Right atrium auricular region (tissue), 2 donors: Measurements from ENCODE around the gene SLC22A15. TPM values are rescaled to one million over a fixed set of nuclear protein-coding genes. Genes with fewer than 3 reads are reported as not detected.

Experiments
- DNase-seq: peaks from one replicate; pipeline ENCODE4 v3.0.0-alpha.2; 2019; ENCODE audit warnings: low spot score
- H3K27ac ChIP-seq, 2 donors: fragments of 200-600 bp; sonication (generic); 1 replicate in 1 of 2; 2 replicates in 1 of 2; pipeline ENCODE4 v1.5.1; 2016 to 2019
- H3K27me3 ChIP-seq, 2 donors: fragments of 200-600 bp; sonication (generic); one replicate each; pipeline versions ENCODE4 v1.5.1 to v1.6.0; 2017 to 2019
- H3K36me3 ChIP-seq: fragments of 200-600 bp; sonication (generic); one replicate; pipeline ENCODE4 v1.5.1; 2016
- H3K4me1 ChIP-seq, 2 donors: fragments of 200-600 bp; sonication (generic); one replicate each; pipeline versions ENCODE4 v1.5.1 to v1.6.0; 2017 to 2019
- H3K4me3 ChIP-seq, 2 donors: fragments of 200-600 bp; sonication (generic); 1 replicate in 1 of 2; 2 replicates in 1 of 2; pipeline ENCODE4 v1.5.1; 2017 to 2019; ENCODE audit warnings: mild to moderate bottlenecking in 1 of 2, moderate library complexity in 1 of 2
- H3K9me3 ChIP-seq, 2 donors: fragments of 200-600 bp; sonication (generic); one replicate each; pipeline ENCODE4 v1.5.1; 2019
- CTCF ChIP-seq, 2 donors: fragments of 200-600 bp; sonication (generic); IDR thresholded peaks; one replicate each; pipeline ENCODE4 v1.5.1; 2019; ENCODE audit warnings: antibody characterized with exemption in 2 of 2
- total RNA-seq, 2 donors: library from RNA; depleted of rRNA; stranded (reverse); fragments of >200 nt; gene quantifications; one replicate each; pipeline ENCODE4 v1.1.0, GENCODE V29; 2016

SLC22A15 gene
- total RNA-seq, 2 donors from 2014 or later, result 3.9 to 10.1 TPM

- no peak for TF ChIP-seq CTCF (IDR thresholded peaks at IDR 0.05)
- DNase-seq, result no peak
- H3K4me1 ChIP-seq, result no peaks in the 10 kb centered on the region
- no peaks in the 10 kb centered on the region for H3K9me3 ChIP-seq
- H3K4me3 ChIP-seq, result no peak overlapping the region
- H3K27me3 ChIP-seq, result no peaks in the 10 kb centered on the region
- H3K27ac ChIP-seq, result no peak overlapping the region
- H3K36me3 ChIP-seq, result peaks cover 6% of the 10 kb centered on the region
Measured at GRCh38 chr1:116076831-116077230, 100.5 kb downstream of the SLC22A15 start.

- Histone ChIP-seq H3K9me3 (no peaks in the 10 kb centered on the region), H3K27me3 (no peaks in the 10 kb centered on the region), H3K27ac (no peak overlapping the region), H3K4me1 (no peaks in the 10 kb centered on the region), H3K36me3 (peaks cover 6% of the 10 kb centered on the region), H3K4me3 (no peak overlapping the region)
- DNase-seq, result no peak
- no peak for TF ChIP-seq CTCF (IDR thresholded peaks at IDR 0.05)
Measured at GRCh38 chr1:116078699-116079223, 102.4 kb downstream of the SLC22A15 start.

- no peak for DNase-seq
- Histone ChIP-seq H3K4me3 (no peak overlapping the region), H3K9me3 (peaks cover 0 to 20% of the 10 kb centered on the region in 2 donors), H3K36me3 (no peaks in the 10 kb centered on the region), H3K27ac (no peak overlapping the region), H3K27me3 (no peaks in the 10 kb centered on the region), H3K4me1 (no peaks in the 10 kb centered on the region)
- no peak for TF ChIP-seq CTCF (IDR thresholded peaks at IDR 0.05)
Measured at GRCh38 chr1:116087628-116088027, 111.3 kb downstream of the SLC22A15 start.

- TF ChIP-seq CTCF (IDR thresholded peaks at IDR 0.05), result no peak
- Histone ChIP-seq H3K27me3 (no peaks in the 10 kb centered on the region), H3K27ac (no peak overlapping the region), H3K9me3 (peaks cover 0 to 25% of the 10 kb centered on the region in 2 donors), H3K36me3 (no peaks in the 10 kb centered on the region), H3K4me3 (no peak overlapping the region), H3K4me1 (no peaks in the 10 kb centered on the region)
- DNase-seq, result no peak
Measured at GRCh38 chr1:116089870-116090269, 113.6 kb downstream of the SLC22A15 start.

- no peak for TF ChIP-seq CTCF (IDR thresholded peaks at IDR 0.05)
- H3K27ac ChIP-seq, result no peak overlapping the region
Measured at GRCh38 chr1:116091083-116091482, 114.8 kb downstream of the SLC22A15 start.

More at GRCh38 chr1:116091083-116091482, 114.8 kb downstream of the SLC22A15 start:
- H3K27me3 ChIP-seq, result no peaks in the 10 kb centered on the region
- no peaks in the 10 kb centered on the region for H3K4me1 ChIP-seq
- DNase-seq, result no peak
- H3K4me3 ChIP-seq, result no peak overlapping the region
- peaks cover 3 to 30% of the 10 kb centered on the region in 2 donors for H3K9me3 ChIP-seq
- no peaks in the 10 kb centered on the region for H3K36me3 ChIP-seq
